HFFc6 (cell line): ENCODE data around the gene PCDHGA11. TPM values are rescaled to one million over a fixed set of nuclear protein-coding genes. Genes with fewer than 3 reads are reported as not detected.
"Not testable (repeated sequence)": the region's sequence is repeated elsewhere in the genome, so short reads cannot be mapped to it uniquely, and the experiment has no call there.

ENCODE experiments used
- DNase-seq: peaks from one replicate; pipeline ENCODE4 v3.0.0-alpha.2; 2018
- H3K27ac Mint-ChIP-seq: 2 replicates; pipeline ENCODE4 v1.8.0; 2020; ENCODE audit warnings: mild to moderate bottlenecking, mixed read lengths
- H3K27me3 Mint-ChIP-seq: 2 replicates; pipeline ENCODE4 v1.8.0; 2021; ENCODE audit warnings: mild to moderate bottlenecking, moderate library complexity, mixed read lengths; ENCODE audit not compliant: insufficient read depth
- H3K36me3 Mint-ChIP-seq: 2 replicates; pipeline ENCODE4 v1.8.0; 2021; ENCODE audit warnings: low read depth, mixed read lengths
- H3K4me1 Mint-ChIP-seq: 2 replicates; pipeline ENCODE4 v1.8.0; 2020; ENCODE audit warnings: low read depth, mixed read lengths
- H3K4me3 Mint-ChIP-seq: 2 replicates; pipeline ENCODE4 v1.8.0; 2020; ENCODE audit warnings: mild to moderate bottlenecking, moderate library complexity, mixed read lengths
- H3K9me3 Mint-ChIP-seq: 2 replicates; pipeline ENCODE4 v1.8.0; 2020; ENCODE audit warnings: mild to moderate bottlenecking, mixed read lengths
- total RNA-seq, 6 experiments: library from RNA; stranded (reverse); fragmentation: NEBNext Ultra II Directional; extraction: Animal tissue kit (Norgen Biotek cat#: 25700); gene quantifications; 2 replicates in 1 of 6; 3 replicates in 5 of 6; pipeline ENCODE4 v1.2.3, GENCODE V29; 2021
- TF ChIP-seq, protein P1 (sequence below): fragments of 200-600 bp; sonication (generic); IDR thresholded peaks from 2 replicates; pipeline ENCODE4 v1.5.0; 2021; ENCODE audit warnings: antibody characterized with exemption, mild to moderate bottlenecking

Gene PCDHGA11
- total RNA-seq, 6 experiments from 2014 or later, result 2.3 to 11.4 (median 9.8) TPM

DNA sequence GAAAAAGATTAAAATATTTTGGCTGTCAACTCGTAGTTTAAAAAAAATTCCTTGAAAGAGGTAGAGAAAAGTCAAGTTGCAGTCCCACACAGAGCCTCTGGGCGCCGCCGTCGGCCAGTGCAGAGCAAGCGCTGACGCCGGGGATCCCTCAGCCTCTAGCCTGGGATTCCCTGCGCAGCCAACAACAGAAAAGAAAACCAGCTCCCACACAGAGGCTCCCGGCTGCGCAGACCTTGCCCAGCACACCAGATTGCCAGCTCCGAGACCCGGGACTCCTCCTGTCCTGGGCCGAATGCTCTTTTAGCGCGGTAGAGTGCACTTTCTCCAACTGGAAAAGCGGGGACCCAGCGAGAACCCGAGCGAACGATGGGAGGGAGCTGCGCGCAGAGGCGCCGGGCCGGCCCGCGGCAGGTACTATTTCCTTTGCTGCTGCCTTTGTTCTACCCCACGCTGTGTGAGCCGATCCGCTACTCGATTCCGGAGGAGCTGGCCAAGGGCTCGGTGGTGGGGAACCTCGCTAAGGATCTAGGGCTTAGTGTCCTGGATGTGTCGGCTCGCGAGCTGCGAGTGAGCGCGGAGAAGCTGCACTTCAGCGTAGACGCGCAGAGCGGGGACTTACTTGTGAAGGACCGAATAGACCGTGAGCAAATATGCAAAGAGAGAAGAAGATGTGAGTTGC, 3.2 kb upstream of the PCDHGA11 start, which contains the start of gene PCDHGB7:
PCDHGB7 (plus strand) TSS at position 184 of the 679 bp plus-strand sequence; CDS start at position 367, 183 bp downstream.
- Mint-ChIP-seq H3K27ac (peak within 1 kb of the TSS; percentile 79; the same call in 1 of the 2 replicates), H3K9me3 (peaks cover 50% of the 10 kb centered on the region), H3K4me1 (peaks cover 25% of the 10 kb centered on the region), H3K4me3 (peak within 1 kb of the TSS; percentile 90), H3K36me3 (peaks cover 61% of the 10 kb centered on the region)
- TF ChIP-seq, protein P1, sequence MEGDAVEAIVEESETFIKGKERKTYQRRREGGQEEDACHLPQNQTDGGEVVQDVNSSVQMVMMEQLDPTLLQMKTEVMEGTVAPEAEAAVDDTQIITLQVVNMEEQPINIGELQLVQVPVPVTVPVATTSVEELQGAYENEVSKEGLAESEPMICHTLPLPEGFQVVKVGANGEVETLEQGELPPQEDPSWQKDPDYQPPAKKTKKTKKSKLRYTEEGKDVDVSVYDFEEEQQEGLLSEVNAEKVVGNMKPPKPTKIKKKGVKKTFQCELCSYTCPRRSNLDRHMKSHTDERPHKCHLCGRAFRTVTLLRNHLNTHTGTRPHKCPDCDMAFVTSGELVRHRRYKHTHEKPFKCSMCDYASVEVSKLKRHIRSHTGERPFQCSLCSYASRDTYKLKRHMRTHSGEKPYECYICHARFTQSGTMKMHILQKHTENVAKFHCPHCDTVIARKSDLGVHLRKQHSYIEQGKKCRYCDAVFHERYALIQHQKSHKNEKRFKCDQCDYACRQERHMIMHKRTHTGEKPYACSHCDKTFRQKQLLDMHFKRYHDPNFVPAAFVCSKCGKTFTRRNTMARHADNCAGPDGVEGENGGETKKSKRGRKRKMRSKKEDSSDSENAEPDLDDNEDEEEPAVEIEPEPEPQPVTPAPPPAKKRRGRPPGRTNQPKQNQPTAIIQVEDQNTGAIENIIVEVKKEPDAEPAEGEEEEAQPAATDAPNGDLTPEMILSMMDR, result peak; percentile 86
- H3K27me3 Mint-ChIP-seq, result not testable (repeated sequence)
- DNase-seq, result peak; percentile 83

DNA sequence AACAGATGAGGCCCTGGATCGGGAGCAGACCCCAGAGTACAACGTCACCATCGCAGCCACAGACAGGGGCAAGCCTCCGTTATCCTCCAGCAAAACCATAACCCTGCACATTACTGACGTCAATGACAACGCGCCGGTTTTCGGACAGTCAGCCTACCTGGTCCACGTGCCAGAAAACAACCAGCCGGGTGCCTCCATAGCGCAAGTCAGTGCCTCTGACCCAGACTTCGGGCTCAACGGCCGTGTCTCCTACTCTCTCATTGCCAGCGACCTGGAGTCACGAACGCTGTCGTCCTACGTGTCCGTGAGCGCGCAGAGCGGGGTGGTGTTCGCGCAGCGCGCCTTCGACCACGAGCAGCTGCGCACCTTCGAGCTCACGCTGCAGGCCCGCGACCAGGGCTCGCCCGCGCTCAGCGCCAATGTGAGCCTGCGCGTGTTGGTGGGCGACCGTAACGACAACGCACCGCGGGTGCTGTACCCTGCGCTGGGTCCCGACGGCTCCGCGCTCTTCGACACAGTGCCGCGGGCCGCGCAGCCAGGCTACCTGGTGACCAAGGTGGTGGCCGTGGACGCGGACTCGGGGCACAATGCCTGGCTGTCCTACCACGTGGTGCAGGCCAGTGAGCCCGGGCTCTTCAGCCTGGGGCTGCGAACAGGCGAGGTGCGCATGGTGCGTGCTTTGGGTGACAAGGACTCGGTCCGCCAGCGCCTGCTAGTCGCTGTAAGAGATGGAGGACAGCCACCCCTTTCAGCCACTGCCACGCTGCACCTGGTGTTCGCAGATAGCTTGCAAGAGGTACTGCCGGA, 1.6 kb upstream of the PCDHGA11 start:
- Mint-ChIP-seq H3K27ac (no peak overlapping the region), H3K27me3 (peaks cover 2% of the 10 kb centered on the region), H3K4me1 (peaks cover 35% of the 10 kb centered on the region), H3K9me3 (peaks cover 47% of the 10 kb centered on the region), H3K4me3 (peak overlapping the region; percentile 90; the same call in 1 of the 2 replicates), H3K36me3 (peaks cover 54% of the 10 kb centered on the region)
- TF ChIP-seq, protein P1, result no peak
- DNase-seq, result no peak

DNA sequence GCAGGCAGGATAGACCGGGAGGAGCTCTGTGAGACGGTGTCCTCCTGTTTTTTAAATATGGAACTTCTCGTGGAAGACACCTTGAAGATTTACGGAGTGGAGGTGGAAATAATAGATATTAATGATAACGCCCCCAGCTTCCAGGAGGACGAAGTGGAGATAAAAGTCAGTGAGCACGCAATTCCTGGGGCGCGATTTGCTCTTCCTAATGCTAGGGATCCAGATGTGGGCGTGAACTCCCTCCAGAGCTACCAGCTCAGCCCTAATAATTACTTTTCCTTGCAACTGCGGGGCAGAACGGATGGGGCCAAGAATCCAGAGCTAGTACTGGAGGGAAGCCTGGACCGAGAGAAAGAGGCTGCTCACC, 621 bp downstream of the PCDHGA11 start:
- Mint-ChIP-seq H3K36me3 (peaks cover 62% of the 10 kb centered on the region), H3K9me3 (peaks cover 48% of the 10 kb centered on the region), H3K4me3 (peak overlapping the region; percentile 88), H3K4me1 (peaks cover 44% of the 10 kb centered on the region), H3K27me3 (peaks cover 4% of the 10 kb centered on the region), H3K27ac (no peak overlapping the region; the same call in 1 of the 2 replicates)
- TF ChIP-seq, protein P1, result no peak
- no peak for DNase-seq

DNA sequence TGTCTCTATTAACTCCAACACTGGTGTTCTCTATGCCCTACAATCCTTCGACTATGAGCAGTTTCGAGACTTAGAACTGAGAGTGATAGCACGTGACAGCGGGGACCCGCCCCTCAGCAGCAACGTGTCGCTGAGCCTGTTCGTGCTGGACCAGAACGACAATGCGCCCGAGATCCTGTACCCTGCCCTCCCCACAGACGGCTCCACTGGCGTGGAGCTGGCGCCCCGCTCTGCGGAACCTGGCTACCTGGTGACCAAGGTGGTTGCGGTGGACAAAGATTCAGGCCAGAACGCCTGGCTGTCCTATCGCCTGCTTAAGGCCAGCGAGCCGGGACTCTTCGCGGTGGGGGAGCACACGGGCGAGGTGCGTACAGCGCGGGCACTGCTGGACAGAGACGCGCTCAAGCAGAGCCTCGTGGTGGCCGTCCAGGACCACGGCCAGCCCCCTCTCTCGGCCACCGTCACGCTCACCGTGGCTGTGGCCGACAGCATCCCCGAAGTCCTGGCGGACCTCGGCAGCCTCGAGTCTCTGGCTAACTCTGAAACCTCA, 2.0 kb downstream of the PCDHGA11 start:
- H3K4me3 Mint-ChIP-seq, result no peak overlapping the region
- no peak for DNase-seq
- peaks cover 42% of the 10 kb centered on the region for H3K4me1 Mint-ChIP-seq
- H3K27ac Mint-ChIP-seq, result no peak overlapping the region
- TF ChIP-seq, protein P1, result no peak
- peaks cover 66% of the 10 kb centered on the region for H3K36me3 Mint-ChIP-seq
- H3K9me3 Mint-ChIP-seq, result peaks cover 55% of the 10 kb centered on the region
- H3K27me3 Mint-ChIP-seq, result peaks cover 2% of the 10 kb centered on the region; the same call in 1 of the 2 replicates

DNA sequence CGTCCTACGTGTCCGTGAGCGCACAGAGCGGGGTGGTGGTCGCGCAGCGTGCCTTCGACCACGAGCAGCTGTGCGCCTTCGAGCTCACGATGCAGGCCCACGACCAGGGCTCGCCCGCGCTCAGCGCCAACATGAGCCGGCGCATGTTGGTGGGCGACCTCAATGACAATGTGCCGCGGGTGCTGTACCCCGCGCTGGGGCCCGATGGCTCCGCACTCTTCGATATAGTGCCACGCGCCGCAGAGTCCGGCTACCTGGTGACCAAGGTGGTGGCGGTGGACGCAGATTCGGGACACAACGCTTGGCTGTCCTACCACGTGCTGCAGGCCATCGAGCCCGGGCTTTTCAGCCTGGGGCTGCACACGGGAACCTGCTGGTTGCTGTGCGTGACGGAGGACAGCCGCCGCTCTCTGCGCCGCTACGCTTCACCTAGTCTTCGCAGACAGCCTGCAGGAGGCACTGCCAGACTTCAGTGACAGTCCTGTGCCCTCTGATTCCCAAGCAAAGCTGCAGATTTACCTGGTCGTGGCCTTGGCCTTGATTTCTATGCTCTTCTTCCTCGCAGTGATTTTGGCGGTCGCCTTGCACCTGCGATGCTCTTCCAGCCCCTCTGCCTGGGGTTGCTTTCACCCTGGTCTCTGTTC, 7.1 kb downstream of the PCDHGA11 start:
- DNase-seq, result no peak
- Mint-ChIP-seq H3K36me3 (peaks cover 54% of the 10 kb centered on the region), H3K4me1 (peaks cover 29% of the 10 kb centered on the region), H3K27me3 (peaks cover 7% of the 10 kb centered on the region), H3K27ac (no peak overlapping the region), H3K4me3 (no peak overlapping the region), H3K9me3 (peaks cover 45% of the 10 kb centered on the region)
- TF ChIP-seq, protein P1, result no peak
